Measurements from ENCODE around the gene AGAP2.

DNA sequence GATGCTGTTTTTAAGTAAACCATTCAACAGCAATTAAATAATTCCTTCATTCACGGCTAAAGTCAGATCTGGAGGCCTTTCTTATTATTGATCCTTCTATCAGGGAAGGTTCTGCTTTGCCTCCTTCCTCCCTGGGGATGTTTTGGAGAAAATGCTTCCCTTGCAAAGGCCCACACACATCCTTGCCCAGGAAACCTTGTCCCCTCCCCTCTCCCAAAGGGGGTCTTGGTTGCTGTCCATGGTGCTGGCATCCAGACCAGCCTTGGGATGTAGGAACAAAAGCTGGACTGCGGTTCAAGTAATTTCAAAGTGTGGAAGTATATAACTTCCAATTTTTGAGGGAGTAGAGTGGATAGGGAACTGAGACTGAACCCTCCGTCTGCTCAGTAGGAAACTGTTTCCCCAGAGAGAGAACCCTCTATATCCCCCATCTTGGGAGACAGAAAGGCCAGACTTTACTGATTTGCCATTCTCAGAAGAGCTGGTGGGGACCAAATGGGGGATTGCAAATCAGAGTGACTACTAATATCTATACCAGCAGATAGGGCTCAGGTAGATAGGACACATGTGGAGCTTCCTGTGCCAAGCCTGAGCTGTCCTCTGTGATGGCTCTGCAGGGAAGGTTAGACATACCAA lies 21.9 kb upstream of the AGAP2 start:
- TF ChIP-seq POLR2A (IDR thresholded peaks at IDR 0.05) (no peak), EP300 (IDR thresholded peaks at IDR 0.05) (no peak)
- TF ChIP-seq, protein P1, sequence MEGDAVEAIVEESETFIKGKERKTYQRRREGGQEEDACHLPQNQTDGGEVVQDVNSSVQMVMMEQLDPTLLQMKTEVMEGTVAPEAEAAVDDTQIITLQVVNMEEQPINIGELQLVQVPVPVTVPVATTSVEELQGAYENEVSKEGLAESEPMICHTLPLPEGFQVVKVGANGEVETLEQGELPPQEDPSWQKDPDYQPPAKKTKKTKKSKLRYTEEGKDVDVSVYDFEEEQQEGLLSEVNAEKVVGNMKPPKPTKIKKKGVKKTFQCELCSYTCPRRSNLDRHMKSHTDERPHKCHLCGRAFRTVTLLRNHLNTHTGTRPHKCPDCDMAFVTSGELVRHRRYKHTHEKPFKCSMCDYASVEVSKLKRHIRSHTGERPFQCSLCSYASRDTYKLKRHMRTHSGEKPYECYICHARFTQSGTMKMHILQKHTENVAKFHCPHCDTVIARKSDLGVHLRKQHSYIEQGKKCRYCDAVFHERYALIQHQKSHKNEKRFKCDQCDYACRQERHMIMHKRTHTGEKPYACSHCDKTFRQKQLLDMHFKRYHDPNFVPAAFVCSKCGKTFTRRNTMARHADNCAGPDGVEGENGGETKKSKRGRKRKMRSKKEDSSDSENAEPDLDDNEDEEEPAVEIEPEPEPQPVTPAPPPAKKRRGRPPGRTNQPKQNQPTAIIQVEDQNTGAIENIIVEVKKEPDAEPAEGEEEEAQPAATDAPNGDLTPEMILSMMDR (IDR thresholded peaks at IDR 0.05): no peak
